Measurements from ENCODE around the gene SNCG.
"Not testable (repeated sequence)": the region's sequence is repeated elsewhere in the genome, so short reads cannot be mapped to it uniquely, and the experiment has no call there.

DNA sequence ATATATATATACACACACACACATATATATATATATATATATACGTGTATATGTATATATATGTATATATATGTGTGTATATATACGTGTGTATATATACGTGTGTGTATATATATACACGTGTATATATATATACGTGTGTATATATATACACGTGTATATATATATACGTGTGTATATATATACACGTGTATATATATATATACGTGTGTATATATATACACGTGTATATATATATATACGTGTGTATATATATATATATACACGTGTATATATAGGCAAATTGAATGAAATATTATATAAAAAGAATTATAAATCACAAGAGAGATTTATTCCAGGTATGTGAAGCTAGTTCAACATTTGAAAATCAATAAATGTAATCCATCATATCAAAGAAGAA lies 33.0 kb downstream of the SNCG start:
- TF ChIP-seq, protein P1, sequence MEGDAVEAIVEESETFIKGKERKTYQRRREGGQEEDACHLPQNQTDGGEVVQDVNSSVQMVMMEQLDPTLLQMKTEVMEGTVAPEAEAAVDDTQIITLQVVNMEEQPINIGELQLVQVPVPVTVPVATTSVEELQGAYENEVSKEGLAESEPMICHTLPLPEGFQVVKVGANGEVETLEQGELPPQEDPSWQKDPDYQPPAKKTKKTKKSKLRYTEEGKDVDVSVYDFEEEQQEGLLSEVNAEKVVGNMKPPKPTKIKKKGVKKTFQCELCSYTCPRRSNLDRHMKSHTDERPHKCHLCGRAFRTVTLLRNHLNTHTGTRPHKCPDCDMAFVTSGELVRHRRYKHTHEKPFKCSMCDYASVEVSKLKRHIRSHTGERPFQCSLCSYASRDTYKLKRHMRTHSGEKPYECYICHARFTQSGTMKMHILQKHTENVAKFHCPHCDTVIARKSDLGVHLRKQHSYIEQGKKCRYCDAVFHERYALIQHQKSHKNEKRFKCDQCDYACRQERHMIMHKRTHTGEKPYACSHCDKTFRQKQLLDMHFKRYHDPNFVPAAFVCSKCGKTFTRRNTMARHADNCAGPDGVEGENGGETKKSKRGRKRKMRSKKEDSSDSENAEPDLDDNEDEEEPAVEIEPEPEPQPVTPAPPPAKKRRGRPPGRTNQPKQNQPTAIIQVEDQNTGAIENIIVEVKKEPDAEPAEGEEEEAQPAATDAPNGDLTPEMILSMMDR (IDR thresholded peaks at IDR 0.05): not testable (repeated sequence)
- not testable (repeated sequence) for TF ChIP-seq POLR2A (IDR thresholded peaks at IDR 0.05)

Measured in breast epithelium (tissue), 3 donors.